HEK293 (cell line): ENCODE data around the gene RNF217.

Experiments used
- CTCF ChIA-PET: fragments of 350-600 bp; formaldehyde crosslinking; extraction: SDS; loops from one replicate; lab custom pipeline; 2021; ENCODE audit warnings: antibody characterized with exemption; lab: Yijun Ruan, JAX
- POLR2A ChIA-PET: fragments of 300-600 bp; formaldehyde crosslinking; extraction: SDS; loops from one replicate; lab custom pipeline; 2020; ENCODE audit warnings: antibody characterized with exemption, inconsistent platforms; lab: Yijun Ruan, JAX
- H3K27ac ChIP-seq: fragments of 200-500 bp; sonication (Bioruptor generic); 2 replicates; pipeline ENCODE4 v1.5.1; 2014; ENCODE audit warnings: low read depth, low read length, control low read depth, inconsistent platforms; ENCODE audit errors: extremely low read depth
- H3K36me3 ChIP-seq, 2 experiments: fragments of 200-500 bp in 1 of 2; sonication (Bioruptor generic) in 1 of 2; 1 replicate in 1 of 2; 2 replicates in 1 of 2; pipeline ENCODE4 v1.5.1; 2014 to 2017; ENCODE audit warnings: inconsistent platforms in 2 of 2, low read length in 2 of 2; ENCODE audit not compliant: control insufficient read depth in 2 of 2, insufficient read depth in 1 of 2
- H3K4me1 ChIP-seq: fragments of 200-500 bp; sonication (Bioruptor generic); 2 replicates; pipeline ENCODE4 v1.5.1; 2014; ENCODE audit warnings: mild to moderate bottlenecking, low read length, inconsistent platforms; ENCODE audit not compliant: control insufficient read depth, insufficient read depth
- H3K4me3 ChIP-seq: 2 replicates; pipeline ENCODE4 v1.5.1; 2011; ENCODE audit warnings: low read depth, mild to moderate bottlenecking, control low read depth, low read length, moderate library complexity
- H3K9me3 ChIP-seq: fragments of 200-500 bp; sonication (Bioruptor generic); 2 replicates; pipeline ENCODE4 v1.5.1; 2014; ENCODE audit warnings: low read depth, low read length, inconsistent platforms; ENCODE audit not compliant: control insufficient read depth, insufficient read depth
- BCL11A ChIP-seq: fragments of 450-650 bp; formaldehyde crosslinking; IDR thresholded peaks from 2 replicates; pipeline ENCODE4 v1.5.1; 2016; ENCODE audit warnings: low read depth, missing biosample characterization, missing genetic modification characterization
- GLI2 ChIP-seq: fragments of 450-650 bp; formaldehyde crosslinking; IDR thresholded peaks from 2 replicates; pipeline ENCODE4; 2017; ENCODE audit warnings: missing biosample characterization, missing genetic modification characterization, low read depth, borderline replicate concordance
- KLF1 ChIP-seq: fragments of 450-650 bp; formaldehyde crosslinking; IDR thresholded peaks from 2 replicates; pipeline ENCODE4 v1.5.1; 2016; ENCODE audit warnings: missing biosample characterization, missing genetic modification characterization
- KLF8 ChIP-seq: fragments of 450-650 bp; formaldehyde crosslinking; IDR thresholded peaks from 2 replicates; pipeline ENCODE4 v1.5.1; 2016; ENCODE audit warnings: missing biosample characterization, missing genetic modification characterization
- MEIS1 ChIP-seq: sonication (generic); formaldehyde crosslinking; IDR thresholded peaks from 2 replicates; pipeline ENCODE4 v1.8.1; 2022; ENCODE audit warnings: missing genetic modification reagents, mild to moderate bottlenecking, borderline replicate concordance
- OVOL3 ChIP-seq: fragments of 450-650 bp; formaldehyde crosslinking; IDR thresholded peaks from 2 replicates; pipeline ENCODE4 v1.5.1; 2016; ENCODE audit warnings: missing biosample characterization, missing genetic modification characterization
- SCRT2 ChIP-seq: fragments of 450-650 bp; formaldehyde crosslinking; IDR thresholded peaks from 2 replicates; pipeline ENCODE4 v1.5.1; 2016; ENCODE audit warnings: missing biosample characterization, missing genetic modification characterization
- SP3 ChIP-seq: fragments of 450-650 bp; formaldehyde crosslinking; IDR thresholded peaks from 2 replicates; pipeline ENCODE4 v1.5.1; 2016; ENCODE audit warnings: missing biosample characterization, missing genetic modification characterization
- SP7 ChIP-seq: fragments of 450-650 bp; formaldehyde crosslinking; IDR thresholded peaks from 2 replicates; pipeline ENCODE4 v1.5.1; 2016; ENCODE audit warnings: missing biosample characterization, missing genetic modification characterization
- ZBTB11 ChIP-seq: fragments of 450-650 bp; formaldehyde crosslinking; conservative IDR thresholded peaks from 2 replicates; pipeline ENCODE4 v1.5.1; 2016; ENCODE audit warnings: low read depth, missing biosample characterization, missing genetic modification characterization
- ZNF221 ChIP-seq: fragments of 450-650 bp; formaldehyde crosslinking; IDR thresholded peaks from 2 replicates; pipeline ENCODE4 v1.5.1; 2017; ENCODE audit warnings: missing biosample characterization, missing genetic modification characterization, borderline replicate concordance
- ZNF521 ChIP-seq: fragments of 450-650 bp; formaldehyde crosslinking; IDR thresholded peaks from 2 replicates; pipeline ENCODE4 v1.5.1; 2017; ENCODE audit warnings: missing biosample characterization, mild to moderate bottlenecking, missing genetic modification characterization
- ZNF571 ChIP-seq: fragments of 450-650 bp; formaldehyde crosslinking; IDR thresholded peaks from 2 replicates; pipeline ENCODE4 v1.5.0; 2017; ENCODE audit warnings: missing biosample characterization, missing genetic modification characterization
- ZNF624 ChIP-seq: fragments of 450-650 bp; formaldehyde crosslinking; IDR thresholded peaks from 2 replicates; pipeline ENCODE4 v1.5.1; 2017; ENCODE audit warnings: missing biosample characterization, missing genetic modification characterization
- ZNF639 ChIP-seq: fragments of 450-650 bp; formaldehyde crosslinking; IDR thresholded peaks from 2 replicates; pipeline ENCODE4 v1.5.1; 2016; ENCODE audit warnings: missing biosample characterization, missing genetic modification characterization
- ZNF654 ChIP-seq: fragments of 450-650 bp; formaldehyde crosslinking; IDR thresholded peaks from 2 replicates; pipeline ENCODE4 v1.5.1; 2016; ENCODE audit warnings: low read depth, missing biosample characterization, missing genetic modification characterization
- ZNF692 ChIP-seq: fragments of 450-650 bp; formaldehyde crosslinking; IDR thresholded peaks from 2 replicates; pipeline ENCODE4 v1.5.1; 2016; ENCODE audit warnings: missing biosample characterization, missing genetic modification characterization
- ZNF76 ChIP-seq: fragments of 450-650 bp; formaldehyde crosslinking; IDR thresholded peaks from 2 replicates; pipeline ENCODE4; 2016; ENCODE audit warnings: low read depth, missing biosample characterization, missing genetic modification characterization, borderline replicate concordance

RNF217 gene

GRCh38 chr6:125078602-125079321 lies 116.5 kb downstream of the RNF217 start:
- POLR2A ChIA-PET, result no interaction called here
- CTCF ChIA-PET, result interaction anchor here (0.5 to 0.9 kb wide), 4 partner anchors 10 to 180 kb away, joined by 3 read pairs; no protein-coding TSS in a partner anchor
- H3K9me3 ChIP-seq, result no peaks in the 10 kb centered on the region

GRCh38 chr6:125082908-125083683 lies 120.9 kb downstream of the RNF217 start:
- H3K4me1 ChIP-seq, result no peaks in the 10 kb centered on the region
- TF ChIP-seq ZBTB11 (tag by site-specific recombination) (no peak), SP3 (tag by site-specific recombination) (no peak), ZNF571 (tag by site-specific recombination) (no peak), KLF1 (tag by site-specific recombination) (no peak), BCL11A (tag by site-specific recombination) (no peak), ZNF221 (tag by site-specific recombination) (no peak), SCRT2 (tag by site-specific recombination) (no peak), ZNF654 (tag by site-specific recombination) (no peak), ZNF624 (tag by site-specific recombination) (no peak), MEIS1 (CRISPR knock-in tag) (no peak), ZNF639 (no peak), ZNF521 (tag by site-specific recombination) (no peak), ZNF76 (tag by site-specific recombination) (no peak), GLI2 (tag by site-specific recombination) (no peak), SP7 (tag by site-specific recombination) (no peak)
- TF ChIP-seq, all 188 proteins: peak for 0
- no peak overlapping the region for H3K27ac ChIP-seq
- POLR2A ChIA-PET, result no interaction called here
- no peaks in the 10 kb centered on the region for H3K9me3 ChIP-seq
- peaks cover 0 to 15% of the 10 kb centered on the region in 2 experiments; a peak in 1 of 3 replicates for H3K36me3 ChIP-seq
- no peak overlapping the region for H3K4me3 ChIP-seq
- CTCF ChIA-PET, result interaction anchor here (0.7 to 1.5 kb wide), 2 partner anchors 31 to 228 kb away, joined by 3 to 4 read pairs; no protein-coding TSS in a partner anchor

More at GRCh38 chr6:125078602-125079321, 116.5 kb downstream of the RNF217 start:
- H3K36me3 ChIP-seq, result peaks cover 0 to 32% of the 10 kb centered on the region in 2 experiments; a peak in 1 of 3 replicates
- TF ChIP-seq KLF8 (tag by site-specific recombination) (no peak), ZNF692 (tag by site-specific recombination) (no peak), OVOL3 (tag by site-specific recombination) (no peak)
- no peaks in the 10 kb centered on the region for H3K4me1 ChIP-seq
- no peak overlapping the region for H3K4me3 ChIP-seq
- H3K27ac ChIP-seq, result no peak overlapping the region
